PC-9 (cell line): Measurements from ENCODE around the gene P4HB.

Source experiments
- EZH2 ChIP-seq: fragments of 200-600 bp; sonication (generic); IDR thresholded peaks from 2 replicates; pipeline ENCODE4 v1.8.0; 2017; ENCODE audit warnings: antibody characterized with exemption, low read depth
- TF ChIP-seq, protein P1 (sequence below): fragments of 200-600 bp; sonication (generic); conservative IDR thresholded peaks from 2 replicates; pipeline ENCODE4 v1.6.1; 2017; ENCODE audit warnings: mixed run types, antibody characterized with exemption, mild to moderate bottlenecking, moderate library complexity

- TF ChIP-seq, protein P1, sequence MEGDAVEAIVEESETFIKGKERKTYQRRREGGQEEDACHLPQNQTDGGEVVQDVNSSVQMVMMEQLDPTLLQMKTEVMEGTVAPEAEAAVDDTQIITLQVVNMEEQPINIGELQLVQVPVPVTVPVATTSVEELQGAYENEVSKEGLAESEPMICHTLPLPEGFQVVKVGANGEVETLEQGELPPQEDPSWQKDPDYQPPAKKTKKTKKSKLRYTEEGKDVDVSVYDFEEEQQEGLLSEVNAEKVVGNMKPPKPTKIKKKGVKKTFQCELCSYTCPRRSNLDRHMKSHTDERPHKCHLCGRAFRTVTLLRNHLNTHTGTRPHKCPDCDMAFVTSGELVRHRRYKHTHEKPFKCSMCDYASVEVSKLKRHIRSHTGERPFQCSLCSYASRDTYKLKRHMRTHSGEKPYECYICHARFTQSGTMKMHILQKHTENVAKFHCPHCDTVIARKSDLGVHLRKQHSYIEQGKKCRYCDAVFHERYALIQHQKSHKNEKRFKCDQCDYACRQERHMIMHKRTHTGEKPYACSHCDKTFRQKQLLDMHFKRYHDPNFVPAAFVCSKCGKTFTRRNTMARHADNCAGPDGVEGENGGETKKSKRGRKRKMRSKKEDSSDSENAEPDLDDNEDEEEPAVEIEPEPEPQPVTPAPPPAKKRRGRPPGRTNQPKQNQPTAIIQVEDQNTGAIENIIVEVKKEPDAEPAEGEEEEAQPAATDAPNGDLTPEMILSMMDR: no peak
- no peak for TF ChIP-seq EZH2
These were observed 21.0 kb downstream of the P4HB start for GRCh38 chr17:81839301-81839700.
